ENCODE measurements around the gene MIB1. TPM values are rescaled to one million over a fixed set of nuclear protein-coding genes. Genes with fewer than 3 reads are reported as not detected.
"Not testable (repeated sequence)": the region's sequence is repeated elsewhere in the genome, so short reads cannot be mapped to it uniquely, and the experiment has no call there.

Gene MIB1
- total and polyA plus RNA-seq, 12 donors = 3.1 to 50.1 (median 20.7) TPM

GRCh38 chr18:21777814-21778213, 37.2 kb downstream of the MIB1 start:
- TF ChIP-seq CTCF (IDR thresholded peaks at IDR 0.05) = no peak
- no peak for TF ChIP-seq POLR2A (IDR thresholded peaks at IDR 0.05)
- DNase-seq = no peak
- H3K36me3 ChIP-seq (replicated peaks in 1 of 2) = peaks cover 0 to 15% of the 10 kb centered on the region in 2 donors
- H3K9me3 ChIP-seq (replicated peaks in 1 of 3) = no peaks in the 10 kb centered on the region
- intact Hi-C loops (cut with DNase I) = no loop called here
- no peaks in the 10 kb centered on the region for H3K4me1 ChIP-seq (replicated peaks in 1 of 2)
- no peaks in the 10 kb centered on the region for H3K27me3 ChIP-seq
- no peak overlapping the region for H3K27ac ChIP-seq
- no peak overlapping the region for H3K4me3 ChIP-seq
- WGBS, 4 donors = 74 to 93% (median 87%) methylated on average over 2 of the region's 2 CpGs

- Histone ChIP-seq H3K36me3 (replicated peaks in 1 of 2) (peaks cover 0 to 10% of the 10 kb centered on the region in 2 donors), H3K27me3 (no peaks in the 10 kb centered on the region), H3K9me3 (replicated peaks in 1 of 3) (peaks cover 0 to 5% (median 0%) of the 10 kb centered on the region in 3 donors), H3K4me1 (replicated peaks in 1 of 2) (no peaks in the 10 kb centered on the region), H3K27ac (no peak overlapping the region), H3K4me3 (no peak overlapping the region)
- DNase-seq = no peak
- TF ChIP-seq CTCF (IDR thresholded peaks at IDR 0.05) = no peak
- no peak for TF ChIP-seq POLR2A (IDR thresholded peaks at IDR 0.05)
- intact Hi-C loops (cut with DNase I) = no loop called here
Observed at GRCh38 chr18:21786526-21786925, 45.9 kb downstream of the MIB1 start.

- WGBS, 4 donors = 63 to 90% (median 87%) methylated on average over 2 of the region's 2 CpGs
- H3K9me3 ChIP-seq (replicated peaks in 1 of 3); H3K27ac ChIP-seq; DNase-seq; H3K36me3 ChIP-seq (replicated peaks in 1 of 2); H3K4me3 ChIP-seq; H3K4me1 ChIP-seq (replicated peaks in 1 of 2); H3K27me3 ChIP-seq: not testable (repeated sequence)
- intact Hi-C loops (cut with DNase I) = loop anchor here in 1 of 2 donors (10.0 kb wide), 1 partner anchor 51 kb away; the partner anchor contains the start of gene MIB1
Observed at GRCh38 chr18:21796089-21796488, 55.5 kb downstream of the MIB1 start.

- Histone ChIP-seq H3K9me3 (replicated peaks in 1 of 3) (no peaks in the 10 kb centered on the region), H3K27ac (no peak overlapping the region), H3K4me3 (no peak overlapping the region), H3K36me3 (replicated peaks in 1 of 2) (peaks cover 0 to 5% of the 10 kb centered on the region in 2 donors), H3K4me1 (replicated peaks in 1 of 2) (no peaks in the 10 kb centered on the region), H3K27me3 (no peaks in the 10 kb centered on the region)
- no peak for TF ChIP-seq POLR2A (IDR thresholded peaks at IDR 0.05)
- TF ChIP-seq CTCF (IDR thresholded peaks at IDR 0.05) = no peak
- no peak for DNase-seq
- intact Hi-C loops (cut with DNase I) = loop anchor here in 1 of 2 donors (10.0 kb wide), 1 partner anchor 53 kb away; the partner anchor contains the start of gene MIB1
Observed at GRCh38 chr18:21798126-21798525, 57.5 kb downstream of the MIB1 start.

GRCh38 chr18:21799721-21800120, 59.1 kb downstream of the MIB1 start:
- H3K4me3 ChIP-seq = no peak overlapping the region
- intact Hi-C loops (cut with DNase I) = loop anchor here in 1 of 2 donors (10.0 kb wide), 1 partner anchor 55 kb away; the partner anchor contains the start of gene MIB1
- H3K4me1 ChIP-seq (replicated peaks in 1 of 2) = no peaks in the 10 kb centered on the region
- peaks cover 0 to 5% of the 10 kb centered on the region in 2 donors for H3K36me3 ChIP-seq (replicated peaks in 1 of 2)
- DNase-seq = no peak
- H3K9me3 ChIP-seq (replicated peaks in 1 of 3) = no peaks in the 10 kb centered on the region
- no peaks in the 10 kb centered on the region for H3K27me3 ChIP-seq
- no peak for TF ChIP-seq POLR2A (IDR thresholded peaks at IDR 0.05)
- no peak for TF ChIP-seq CTCF (IDR thresholded peaks at IDR 0.05)
- H3K27ac ChIP-seq = no peak overlapping the region
